Muscle layer of colon (tissue), 2 donors: ENCODE measurements around the gene SUPT5H.

Experiments used
- H3K27ac ChIP-seq: one replicate; pipeline ENCODE4 v1.7.0; 2013; ENCODE audit warnings: low read depth, mild to moderate bottlenecking, low read length, moderate library complexity
- H3K27me3 ChIP-seq, 2 donors: one replicate each; pipeline ENCODE4 v1.7.0; 2013; ENCODE audit warnings: low read length in 2 of 2, mild to moderate bottlenecking in 2 of 2; ENCODE audit not compliant: insufficient read depth in 2 of 2, control insufficient read depth in 1 of 2
- H3K36me3 ChIP-seq: one replicate; pipeline ENCODE4 v1.7.0; 2013; ENCODE audit warnings: mild to moderate bottlenecking, low read length; ENCODE audit not compliant: insufficient read depth
- H3K4me1 ChIP-seq: one replicate; pipeline ENCODE4 v1.7.0; 2013; ENCODE audit warnings: mild to moderate bottlenecking, low read length; ENCODE audit not compliant: insufficient read depth
- H3K4me3 ChIP-seq, 2 donors: one replicate each; pipeline ENCODE4 v1.7.0; 2013; ENCODE audit warnings: low read length in 2 of 2, low read depth in 1 of 2, mild to moderate bottlenecking in 1 of 2, moderate library complexity in 1 of 2
- H3K9ac ChIP-seq: one replicate; pipeline ENCODE4 v1.7.0; 2013; ENCODE audit warnings: low read length
- H3K9me3 ChIP-seq: one replicate; pipeline ENCODE4 v1.7.0; 2013; ENCODE audit warnings: mild to moderate bottlenecking, low read length
- donor health status: abdominal sarcoma.
- donor health status: Adenocarcinoma of cecum.

Gene SUPT5H

DNA sequence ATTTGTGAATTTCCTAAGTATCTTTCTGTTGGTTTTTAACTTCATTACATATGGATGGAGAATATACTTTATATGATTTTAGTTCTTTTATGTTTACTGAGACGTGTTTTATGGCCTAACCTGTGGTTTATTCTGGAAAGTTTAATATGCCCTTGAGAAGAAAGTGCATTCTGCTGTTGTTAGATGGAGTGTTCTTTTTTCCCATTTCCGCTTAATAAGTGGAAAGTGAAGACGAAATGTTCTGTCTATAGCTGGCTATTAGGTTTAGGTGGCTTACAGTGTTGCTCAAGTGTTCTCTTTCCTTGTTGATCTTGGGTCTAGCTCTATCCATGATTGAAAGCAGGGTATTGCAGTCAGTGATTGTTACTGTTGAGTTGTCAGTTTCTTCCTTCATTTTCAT is 18.0 kb downstream of the SUPT5H start:
- no peak overlapping the region for H3K9ac ChIP-seq
- no peaks in the 10 kb centered on the region for H3K4me1 ChIP-seq
- no peaks in the 10 kb centered on the region for H3K27me3 ChIP-seq
- H3K9me3 ChIP-seq: no peaks in the 10 kb centered on the region
- no peak overlapping the region for H3K4me3 ChIP-seq
- no peak overlapping the region for H3K27ac ChIP-seq
- peaks cover 70% of the 10 kb centered on the region for H3K36me3 ChIP-seq

DNA sequence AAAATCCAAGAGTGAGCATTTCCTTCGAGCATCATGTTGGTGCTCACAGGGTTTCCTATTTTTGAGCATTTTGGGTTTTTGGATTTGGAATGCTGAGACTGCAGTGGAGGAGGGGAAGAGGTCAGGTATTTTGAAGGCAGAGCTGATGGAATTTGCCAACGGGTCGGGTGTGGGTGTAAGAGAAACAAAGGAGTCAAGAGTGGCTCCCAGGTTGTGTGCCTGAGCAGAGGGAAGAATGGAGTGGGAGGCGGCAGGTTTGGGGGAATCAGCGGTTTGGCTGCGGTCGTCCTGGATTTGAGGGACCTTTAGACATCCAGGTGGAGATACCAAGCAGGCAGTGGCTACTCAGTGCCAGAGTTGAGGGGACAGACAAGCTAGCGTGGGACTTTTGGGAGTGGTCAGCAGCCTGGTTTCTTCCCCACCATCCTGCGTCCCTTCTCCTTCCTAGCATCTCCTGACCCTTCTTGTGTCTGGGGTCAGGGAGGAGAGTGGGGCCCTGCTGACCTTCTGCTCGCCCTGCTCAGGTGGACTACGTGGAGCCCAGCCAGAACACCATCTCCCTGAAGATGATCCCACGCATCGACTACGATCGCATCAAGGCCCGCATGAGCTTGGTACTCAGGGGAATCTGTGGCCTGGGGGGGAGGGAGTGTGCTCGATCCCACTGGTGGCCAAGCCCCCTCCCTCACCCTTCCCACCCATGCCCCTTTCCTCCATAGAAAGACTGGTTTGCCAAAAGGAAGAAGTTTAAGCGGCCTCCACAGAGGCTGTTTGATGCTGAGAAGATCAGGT is 20.8 kb downstream of the SUPT5H start:
- no peak overlapping the region for H3K27ac ChIP-seq

DNA sequence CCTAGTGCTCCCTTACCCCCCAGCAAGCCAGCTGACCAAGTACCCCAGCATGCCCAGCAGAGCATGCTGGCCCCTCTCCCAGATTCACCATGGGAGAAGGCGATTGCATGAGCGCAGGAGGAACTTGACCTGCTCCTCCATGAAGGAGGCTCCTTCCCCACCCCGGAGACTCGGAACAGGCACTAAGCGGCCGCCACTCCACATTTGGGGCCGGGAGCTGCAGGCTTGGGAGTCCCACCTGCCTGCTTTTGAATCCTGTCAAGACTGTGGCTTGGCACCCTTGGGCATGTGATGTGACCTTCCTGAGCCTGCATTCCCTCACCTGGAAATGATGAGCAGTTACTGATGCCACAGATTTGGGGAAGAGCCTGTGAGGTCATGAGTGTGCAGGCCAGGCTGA is 22.6 kb downstream of the SUPT5H start:
- H3K9me3 ChIP-seq: no peaks in the 10 kb centered on the region
- H3K4me1 ChIP-seq: no peaks in the 10 kb centered on the region
- H3K27me3 ChIP-seq: no peaks in the 10 kb centered on the region
- H3K36me3 ChIP-seq: peaks cover 87% of the 10 kb centered on the region
- no peak overlapping the region for H3K27ac ChIP-seq
- H3K9ac ChIP-seq: no peak overlapping the region
- no peak overlapping the region for H3K4me3 ChIP-seq

More for the DNA sequence above, 20.8 kb downstream of the SUPT5H start:
- Histone ChIP-seq H3K4me1 (no peaks in the 10 kb centered on the region), H3K9ac (no peak overlapping the region), H3K9me3 (no peaks in the 10 kb centered on the region), H3K27me3 (no peaks in the 10 kb centered on the region), H3K4me3 (no peak overlapping the region), H3K36me3 (peaks cover 70% of the 10 kb centered on the region)

DNA sequence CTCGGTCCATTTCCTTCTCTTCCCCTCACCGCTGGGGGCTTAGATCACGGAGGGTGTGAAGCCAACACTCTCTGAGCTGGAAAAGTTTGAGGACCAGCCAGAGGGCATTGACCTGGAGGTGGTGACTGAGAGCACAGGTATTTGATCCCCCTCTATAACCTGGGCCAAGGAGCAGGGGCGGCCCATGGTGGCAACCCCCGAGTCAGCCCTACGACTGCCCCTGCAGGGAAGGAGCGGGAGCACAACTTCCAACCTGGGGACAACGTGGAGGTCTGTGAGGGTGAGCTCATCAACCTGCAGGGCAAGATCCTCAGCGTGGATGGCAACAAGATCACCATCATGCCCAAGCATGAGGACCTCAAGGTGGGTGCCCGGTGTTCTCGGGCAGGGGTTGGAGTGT is 23.7 kb downstream of the SUPT5H start:
- H3K27me3 ChIP-seq: no peaks in the 10 kb centered on the region
- H3K9me3 ChIP-seq: no peaks in the 10 kb centered on the region
- no peak overlapping the region for H3K9ac ChIP-seq
- H3K36me3 ChIP-seq: peaks cover 92% of the 10 kb centered on the region
- no peak overlapping the region for H3K27ac ChIP-seq
- H3K4me1 ChIP-seq: no peaks in the 10 kb centered on the region
- H3K4me3 ChIP-seq: no peak overlapping the region

DNA sequence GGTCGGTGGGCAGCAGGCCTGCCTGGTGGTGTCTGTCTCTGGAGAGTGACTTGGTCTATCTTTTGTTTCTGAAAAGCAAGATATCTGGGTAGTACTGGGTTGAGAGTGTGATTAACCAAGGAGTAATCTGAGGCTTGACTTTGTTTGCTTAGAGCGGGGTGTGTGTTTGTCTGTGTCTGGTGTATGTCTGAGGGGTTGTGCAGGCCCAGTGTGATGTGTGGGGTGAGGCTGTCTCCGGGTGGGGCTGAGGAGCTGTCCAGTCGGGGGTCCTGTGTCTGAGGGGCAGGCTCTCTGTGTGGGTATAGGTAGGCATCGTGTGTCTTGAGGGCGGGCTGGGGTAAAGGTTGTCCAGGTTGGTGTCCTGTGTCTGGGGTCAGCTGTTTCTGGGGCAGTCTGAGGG is 24.2 kb downstream of the SUPT5H start:
- Histone ChIP-seq H3K4me3 (no peak overlapping the region), H3K9ac (no peak overlapping the region), H3K27ac (no peak overlapping the region), H3K36me3 (peaks cover 95% of the 10 kb centered on the region), H3K9me3 (no peaks in the 10 kb centered on the region), H3K4me1 (no peaks in the 10 kb centered on the region), H3K27me3 (no peaks in the 10 kb centered on the region)

DNA sequence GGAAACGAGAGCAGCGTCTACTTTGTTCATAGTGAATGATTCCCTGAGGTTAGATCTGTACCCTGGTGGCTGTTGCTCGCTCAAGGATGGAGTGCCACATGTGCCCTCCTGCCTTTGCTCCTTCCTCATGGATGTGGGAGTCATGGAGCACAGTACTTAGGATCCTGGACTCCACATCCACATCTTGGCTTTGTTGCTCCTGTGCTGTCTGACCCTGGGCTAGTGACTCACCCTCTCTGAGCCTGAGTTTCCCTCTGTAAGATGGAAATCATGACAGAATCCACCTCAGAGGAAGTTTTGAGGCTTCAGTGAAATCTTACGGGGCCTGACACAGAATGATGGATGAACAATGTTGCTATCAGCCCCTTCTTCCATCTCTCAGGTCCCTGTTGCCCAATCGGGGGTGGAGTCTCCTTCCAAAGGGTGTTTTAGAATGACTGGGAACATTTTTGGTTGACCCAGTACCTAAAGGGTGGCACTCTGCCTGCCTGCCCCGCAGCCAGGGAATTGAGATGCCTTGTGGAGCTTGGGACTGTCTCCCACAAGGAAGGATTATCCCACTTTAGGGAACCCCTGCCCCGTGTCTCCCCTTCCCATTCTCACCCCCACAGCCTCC is 25.4 kb downstream of the SUPT5H start:
- no peaks in the 10 kb centered on the region for H3K27me3 ChIP-seq
- H3K4me3 ChIP-seq: no peak overlapping the region

DNA sequence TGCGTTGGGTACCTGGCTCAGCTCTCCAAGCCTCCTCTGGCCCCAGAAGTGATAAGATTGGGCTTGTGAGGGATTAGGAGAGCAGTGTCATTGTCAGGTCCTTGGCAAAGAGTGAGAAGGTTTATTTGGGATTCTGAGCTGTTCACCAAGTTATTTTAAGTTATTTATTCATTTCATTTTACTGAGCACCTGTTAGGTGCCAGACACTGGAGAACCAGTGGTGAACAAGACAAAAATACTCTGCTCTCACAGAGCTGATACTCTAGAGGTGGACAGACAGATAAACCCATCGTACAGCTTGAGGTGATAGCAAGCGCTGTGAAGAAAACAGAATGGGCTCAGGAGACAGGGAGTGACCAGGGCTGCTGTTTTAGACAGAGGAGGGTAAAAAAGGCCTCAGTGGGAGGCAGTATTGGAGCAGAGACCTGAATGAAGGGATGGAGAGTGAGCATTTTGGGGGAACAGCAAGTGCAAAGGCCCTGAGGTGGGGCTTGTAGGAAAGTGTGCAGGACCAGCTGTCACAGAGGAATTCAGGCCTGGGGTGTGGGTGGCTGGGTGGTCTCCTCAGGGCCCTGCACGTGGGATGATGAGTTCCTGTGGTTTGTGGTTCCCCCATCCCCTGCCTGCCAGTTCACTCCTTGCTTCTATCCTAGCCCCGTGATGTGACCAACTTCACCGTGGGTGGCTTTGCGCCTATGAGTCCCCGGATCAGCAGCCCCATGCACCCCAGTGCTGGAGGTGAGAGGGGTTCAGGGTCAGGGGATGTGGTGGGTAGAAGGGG is 26.6 kb downstream of the SUPT5H start:
- no peak overlapping the region for H3K4me3 ChIP-seq
- no peaks in the 10 kb centered on the region for H3K4me1 ChIP-seq
- no peaks in the 10 kb centered on the region for H3K27me3 ChIP-seq
- no peaks in the 10 kb centered on the region for H3K9me3 ChIP-seq
- H3K27ac ChIP-seq: no peak overlapping the region
- peaks cover 91% of the 10 kb centered on the region for H3K36me3 ChIP-seq
- no peak overlapping the region for H3K9ac ChIP-seq

More for the DNA sequence above, 25.4 kb downstream of the SUPT5H start:
- Histone ChIP-seq H3K9me3 (no peaks in the 10 kb centered on the region), H3K9ac (no peak overlapping the region), H3K36me3 (peaks cover 94% of the 10 kb centered on the region), H3K27ac (no peak overlapping the region), H3K4me1 (no peaks in the 10 kb centered on the region)

DNA sequence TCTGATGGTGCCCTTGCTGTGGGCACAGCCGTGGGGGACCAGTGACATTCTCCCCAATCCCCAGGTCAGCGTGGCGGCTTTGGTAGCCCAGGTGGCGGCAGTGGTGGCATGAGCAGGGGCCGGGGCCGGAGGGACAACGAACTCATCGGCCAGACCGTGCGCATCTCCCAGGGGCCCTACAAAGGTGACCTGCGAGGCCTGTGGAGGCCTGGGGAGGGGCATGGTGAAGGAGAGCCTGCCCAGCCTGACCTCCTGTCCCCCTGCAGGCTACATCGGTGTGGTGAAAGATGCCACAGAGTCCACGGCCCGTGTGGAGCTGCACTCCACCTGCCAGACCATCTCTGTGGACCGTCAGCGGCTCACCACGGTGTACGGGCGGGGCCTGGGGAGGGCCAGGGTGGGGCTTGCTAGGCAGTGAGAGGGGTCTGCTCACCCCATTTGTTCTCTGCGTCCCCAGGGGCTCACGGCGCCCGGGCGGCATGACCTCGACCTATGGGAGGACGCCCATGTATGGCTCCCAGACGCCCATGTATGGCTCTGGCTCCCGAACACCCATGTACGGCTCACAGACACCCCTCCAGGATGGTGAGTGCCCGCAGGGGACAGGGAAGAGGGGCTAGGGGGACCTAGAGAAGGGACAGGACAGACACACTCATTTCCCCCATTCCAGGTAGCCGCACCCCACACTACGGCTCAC is 27.5 kb downstream of the SUPT5H start:
- Histone ChIP-seq H3K27ac (no peak overlapping the region), H3K4me1 (no peaks in the 10 kb centered on the region), H3K36me3 (peaks cover 82% of the 10 kb centered on the region), H3K4me3 (no peak overlapping the region), H3K9ac (no peak overlapping the region), H3K9me3 (no peaks in the 10 kb centered on the region), H3K27me3 (no peaks in the 10 kb centered on the region)

DNA sequence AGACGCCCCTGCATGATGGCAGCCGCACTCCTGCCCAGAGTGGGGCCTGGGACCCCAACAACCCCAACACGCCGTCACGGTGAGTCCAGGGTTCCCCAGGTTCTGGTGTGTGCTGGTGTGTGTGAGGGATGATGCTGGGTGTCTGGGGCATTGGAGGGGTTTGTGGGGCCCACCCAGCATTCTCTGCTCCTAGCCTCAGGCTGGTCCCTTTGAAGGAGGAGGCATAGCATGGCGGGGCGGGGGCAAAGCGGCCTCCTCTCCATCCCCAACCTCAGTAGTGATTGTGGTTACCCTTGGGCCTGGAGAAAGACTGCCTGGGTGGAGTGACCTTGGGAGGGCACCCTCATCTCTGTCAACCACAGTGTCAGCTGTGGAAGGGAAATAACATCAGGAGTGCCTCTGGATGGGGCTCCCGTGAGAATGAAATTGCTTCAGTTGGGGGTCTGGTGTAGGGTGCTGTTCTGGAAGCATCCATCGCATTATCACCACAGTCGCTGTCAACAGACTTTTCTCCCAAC is 28.1 kb downstream of the SUPT5H start:
- no peak overlapping the region for H3K9ac ChIP-seq
- H3K27ac ChIP-seq: no peak overlapping the region
- H3K27me3 ChIP-seq: no peaks in the 10 kb centered on the region
- H3K9me3 ChIP-seq: no peaks in the 10 kb centered on the region
- no peak overlapping the region for H3K4me3 ChIP-seq
- H3K4me1 ChIP-seq: no peaks in the 10 kb centered on the region
- peaks cover 77% of the 10 kb centered on the region for H3K36me3 ChIP-seq

DNA sequence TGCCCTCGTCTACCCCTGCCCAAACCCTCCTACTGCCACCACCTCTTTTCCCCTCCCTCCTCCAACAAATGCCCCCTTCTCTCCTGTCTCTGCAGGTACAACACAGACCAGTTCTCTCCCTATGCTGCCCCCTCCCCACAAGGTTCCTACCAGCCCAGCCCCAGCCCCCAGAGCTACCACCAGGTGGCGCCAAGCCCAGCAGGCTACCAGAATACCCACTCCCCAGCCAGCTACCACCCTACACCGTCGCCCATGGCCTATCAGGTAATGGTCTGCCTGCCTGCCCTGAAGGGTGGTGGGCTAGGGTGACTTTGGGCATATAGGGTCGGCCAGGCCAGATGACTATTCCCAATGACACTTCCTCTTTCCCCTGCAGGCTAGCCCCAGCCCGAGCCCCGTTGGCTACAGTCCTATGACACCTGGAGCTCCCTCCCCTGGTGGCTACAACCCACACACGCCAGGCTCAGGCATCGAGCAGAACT is 28.8 kb downstream of the SUPT5H start:
- Histone ChIP-seq H3K27ac (no peak overlapping the region), H3K36me3 (peaks cover 70% of the 10 kb centered on the region), H3K4me1 (no peaks in the 10 kb centered on the region), H3K4me3 (no peak overlapping the region), H3K9me3 (no peaks in the 10 kb centered on the region), H3K27me3 (no peaks in the 10 kb centered on the region), H3K9ac (no peak overlapping the region)

DNA sequence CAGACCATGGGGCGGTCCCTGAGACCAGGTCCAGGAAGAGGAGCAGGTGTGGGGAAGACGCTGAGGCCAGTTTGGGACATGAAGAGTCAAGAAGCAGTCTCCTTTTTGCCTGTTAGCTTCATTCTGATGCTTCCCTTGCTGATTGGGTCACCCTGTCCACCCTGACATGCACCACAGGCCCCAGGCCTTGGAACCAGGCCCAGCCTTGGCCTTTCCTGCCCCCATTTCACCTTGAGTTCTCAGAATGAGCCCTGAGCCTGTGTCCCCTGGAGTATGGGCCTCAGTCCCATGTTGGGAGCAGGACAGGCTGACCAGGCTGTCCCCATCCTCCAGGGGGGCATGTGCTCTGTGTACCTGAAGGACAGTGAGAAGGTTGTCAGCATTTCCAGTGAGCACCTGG is 30.4 kb downstream of the SUPT5H start:
- no peaks in the 10 kb centered on the region for H3K27me3 ChIP-seq
- H3K4me1 ChIP-seq: no peaks in the 10 kb centered on the region
- no peak overlapping the region for H3K9ac ChIP-seq
- no peaks in the 10 kb centered on the region for H3K9me3 ChIP-seq
- no peak overlapping the region for H3K27ac ChIP-seq
- H3K4me3 ChIP-seq: no peak overlapping the region
- H3K36me3 ChIP-seq: peaks cover 54% of the 10 kb centered on the region
